Kidney (tissue), 2 donors: ENCODE measurements around the gene PICALM. TPM values are rescaled to one million over a fixed set of nuclear protein-coding genes. Genes with fewer than 3 reads are reported as not detected.

Source experiments
- polyA plus RNA-seq: library from polyadenylated mRNA; stranded (reverse); fragments of 350-450 nt; fragmentation: Illumina TruSeq; extraction: RNeasy Lipid Tissue Mini Kit (QIAGEN cat#74804); gene quantifications from one replicate; pipeline ENCODE4 v1.2.3, GENCODE V29; 2014; ENCODE audit warnings: low read depth, low replicate concordance; ENCODE audit not compliant: insufficient read depth
- total RNA-seq: library from RNA; stranded (reverse); fragmentation: NEBNext Ultra II Directional; extraction: Animal tissue kit (Norgen Biotek cat#: 25700); gene quantifications from one replicate; pipeline ENCODE4 v1.2.1, GENCODE V29; 2021
- donor health status: DM: yes; HTN: yes; CAD: no.

Gene PICALM
- total and polyA plus RNA-seq, 2 donors from 2014 or later: 118 to 244 TPM

Other genes starting within 250 kb of the PICALM start
- gene CCDC83, start 213.7 kb downstream of the PICALM start, total RNA-seq: not detected
- gene CCDC83, start 213.7 kb downstream of the PICALM start, polyA plus RNA-seq: not detected
- 21.1 TPM for gene EED, start 175.7 kb upstream of the PICALM start, total RNA-seq
- gene EED, start 175.7 kb upstream of the PICALM start, polyA plus RNA-seq: 14.9 TPM
- gene HIKESHI, start 233.2 kb upstream of the PICALM start, total RNA-seq: 26.9 TPM
- 47.0 TPM for gene HIKESHI, start 233.2 kb upstream of the PICALM start, polyA plus RNA-seq